HPDE6-E6E7 (cell line): ENCODE data around the gene RUVBL2.

Source experiments
- DNase-seq: peaks from one replicate; pipeline ENCODE4 v3.0.0; 2011; ENCODE audit warnings: missing footprints; ENCODE audit errors: extremely low spot score

The RUVBL2 gene

GRCh38 chr19:48989701-48990291 lies 3.9 kb upstream of the RUVBL2 start:
- no peak for DNase-seq

GRCh38 chr19:48990400-48990799 lies 3.3 kb upstream of the RUVBL2 start:
- no peak for DNase-seq

DNA sequence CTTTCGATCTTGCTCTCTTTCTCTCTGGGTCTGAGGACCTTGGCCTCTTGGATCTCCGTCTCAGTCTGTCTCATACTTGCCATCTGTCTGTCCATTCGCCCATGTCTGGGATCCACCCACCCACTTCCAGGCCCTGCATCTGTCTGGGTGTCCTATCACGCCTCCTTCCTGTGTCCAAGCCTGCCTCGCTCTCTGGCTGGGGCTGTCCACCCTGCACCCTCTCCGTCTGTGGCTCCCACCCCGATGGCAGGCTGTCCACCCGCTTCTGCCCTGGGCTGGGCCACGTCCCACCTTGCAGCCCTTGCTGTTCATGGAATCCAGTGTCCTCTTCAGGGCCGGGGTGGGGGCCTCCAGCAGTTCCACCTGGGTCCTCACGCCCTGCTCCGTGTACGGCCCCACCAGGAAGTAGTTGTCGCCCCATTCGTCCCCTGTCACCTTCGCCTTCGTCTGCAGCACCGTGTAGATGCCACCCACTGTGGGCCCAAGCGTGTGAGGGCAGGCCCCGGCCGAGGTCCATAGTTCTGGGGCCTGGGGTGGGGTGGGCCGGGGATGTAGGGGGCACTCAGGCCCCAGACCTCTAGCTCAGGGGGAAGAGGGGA lies 2.6 kb upstream of the RUVBL2 start:
- DNase-seq, result no peak

- DNase-seq, result peak; percentile 85
Measured at GRCh38 chr19:48991873-48992580, 1.7 kb upstream of the RUVBL2 start.

- DNase-seq, result no peak
Measured at GRCh38 chr19:48992581-48993174, 1.0 kb upstream of the RUVBL2 start.

GRCh38 chr19:48994035-48994386 lies 324 bp downstream of the RUVBL2 start:
- DNase-seq, result no peak

DNA sequence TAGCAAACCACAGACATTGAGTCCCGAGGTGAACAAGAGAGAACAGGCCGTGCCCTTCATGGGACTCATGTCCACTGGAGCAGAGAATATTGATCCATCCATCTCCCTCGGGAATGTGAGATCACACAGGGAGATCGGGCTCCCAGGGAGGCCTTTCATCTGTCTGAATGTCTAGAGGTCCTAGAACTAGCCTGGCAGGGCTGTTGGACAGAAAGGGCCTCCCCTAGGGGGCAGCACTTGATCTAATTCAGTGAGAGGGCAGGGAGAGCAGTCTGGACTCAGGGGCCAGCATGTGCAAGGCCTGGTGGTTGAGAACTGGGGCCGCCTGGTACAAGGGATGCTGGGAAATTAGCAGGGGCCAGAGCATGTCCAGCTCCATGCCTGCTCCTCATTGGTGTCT lies 4.3 kb downstream of the RUVBL2 start:
- no peak for DNase-seq

DNA sequence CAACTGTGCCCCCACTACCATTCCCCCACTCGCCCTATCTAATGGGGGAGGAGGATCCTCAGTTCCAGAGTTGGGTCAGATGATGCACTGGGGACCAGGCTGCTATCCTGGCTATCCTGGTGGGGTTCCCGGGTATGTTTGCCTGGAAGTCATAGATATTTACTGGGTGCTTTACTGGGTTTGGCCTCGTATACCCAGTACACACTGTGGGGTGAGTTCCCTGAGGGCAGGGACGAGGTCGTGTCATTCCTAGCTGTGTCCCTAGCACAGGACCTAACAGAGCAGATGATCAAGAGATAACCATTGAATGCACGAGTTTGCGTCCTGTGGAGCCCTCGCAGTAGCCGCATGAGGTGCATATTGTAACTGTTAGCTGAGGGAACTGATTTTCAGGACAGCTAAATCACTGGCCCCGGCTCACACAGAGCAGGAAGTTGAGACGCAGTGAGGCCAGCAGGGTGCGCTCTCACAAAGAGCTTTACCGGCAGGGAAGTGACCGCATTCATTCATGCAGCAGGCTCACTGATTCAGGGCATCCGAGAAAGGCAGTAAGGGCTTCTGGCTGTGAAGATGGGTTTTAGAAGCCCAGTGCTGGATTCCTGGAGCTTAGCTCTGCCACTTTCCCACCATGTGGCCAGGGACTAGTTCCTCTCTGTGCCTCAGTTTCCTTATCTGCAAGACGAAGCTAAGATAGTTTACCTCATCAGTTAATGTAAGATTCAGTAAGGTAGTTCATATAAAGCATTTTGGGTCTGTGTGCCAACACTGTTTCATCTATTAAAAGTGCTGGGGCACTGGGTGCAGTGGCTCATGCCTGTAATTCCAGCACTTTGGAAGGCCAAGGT lies 6.0 kb downstream of the RUVBL2 start:
- DNase-seq, result no peak

GRCh38 chr19:49004133-49004532 lies 10.4 kb downstream of the RUVBL2 start:
- no peak for DNase-seq

DNA sequence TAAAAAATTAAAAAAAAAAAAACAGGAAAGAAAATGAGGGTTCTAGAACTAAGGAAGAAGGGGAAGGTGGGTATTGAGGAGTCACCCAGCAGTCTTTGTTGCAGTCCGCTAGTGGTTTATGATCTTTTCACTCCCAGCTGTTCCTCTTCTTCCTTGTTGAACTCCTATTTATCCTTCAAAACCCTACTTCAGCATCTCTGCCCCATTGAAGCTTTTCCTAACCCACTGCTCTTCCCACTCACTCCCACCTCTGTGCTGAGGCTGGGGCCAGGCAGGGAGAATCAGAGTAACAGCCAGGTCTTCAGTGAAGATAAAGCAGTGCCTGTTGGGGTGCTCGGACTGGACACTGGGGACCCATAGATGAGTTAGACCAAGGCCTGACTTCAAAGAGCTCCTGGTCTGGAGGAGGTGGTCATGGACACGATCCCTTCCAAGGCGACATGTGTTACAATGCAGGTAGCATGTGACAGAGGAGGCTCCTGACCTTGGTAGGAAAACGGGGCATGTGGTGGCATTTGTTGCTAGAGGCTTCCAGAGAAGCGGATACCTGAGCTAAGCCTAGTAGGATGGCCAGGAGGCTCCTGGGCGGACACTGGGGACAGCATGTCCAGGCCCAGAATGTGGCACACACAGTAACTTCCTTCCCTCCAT lies 11.4 kb downstream of the RUVBL2 start:
- no peak for DNase-seq

DNA sequence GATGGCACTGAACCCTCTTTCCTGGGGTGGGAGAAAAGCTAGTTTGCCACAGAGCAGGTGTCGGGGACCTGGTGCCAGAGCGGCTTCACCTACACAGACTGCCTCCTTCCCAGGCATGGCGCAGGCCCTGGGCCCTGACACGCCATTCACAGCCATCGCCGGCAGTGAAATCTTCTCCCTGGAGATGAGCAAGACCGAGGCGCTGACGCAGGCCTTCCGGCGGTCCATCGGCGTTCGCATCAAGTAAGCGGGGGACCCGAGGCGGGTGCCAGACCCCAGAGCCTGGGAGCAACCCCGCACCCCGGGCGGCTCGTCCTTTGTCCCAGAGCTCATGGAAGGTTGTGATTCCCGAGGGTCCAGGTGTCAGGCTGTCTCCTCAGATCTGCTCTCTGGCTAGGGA lies 13.2 kb downstream of the RUVBL2 start:
- no peak for DNase-seq

DNA sequence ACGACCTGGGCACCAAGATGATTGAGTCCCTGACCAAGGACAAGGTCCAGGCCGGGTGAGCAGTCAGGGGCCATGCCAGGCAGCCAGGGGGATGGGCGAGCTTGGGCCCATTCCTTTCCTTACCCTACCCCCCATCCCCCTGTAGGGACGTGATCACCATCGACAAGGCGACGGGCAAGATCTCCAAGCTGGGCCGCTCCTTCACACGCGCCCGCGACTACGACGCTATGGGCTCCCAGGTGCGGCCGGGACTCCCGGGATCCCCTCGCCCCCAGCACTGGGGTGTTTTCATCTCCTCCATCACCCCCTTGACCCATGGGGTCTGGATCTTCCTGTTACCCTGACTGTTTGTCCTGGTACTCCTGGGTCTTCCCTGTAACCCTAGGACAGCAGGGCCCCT lies 16.1 kb downstream of the RUVBL2 start:
- DNase-seq, result no peak

DNA sequence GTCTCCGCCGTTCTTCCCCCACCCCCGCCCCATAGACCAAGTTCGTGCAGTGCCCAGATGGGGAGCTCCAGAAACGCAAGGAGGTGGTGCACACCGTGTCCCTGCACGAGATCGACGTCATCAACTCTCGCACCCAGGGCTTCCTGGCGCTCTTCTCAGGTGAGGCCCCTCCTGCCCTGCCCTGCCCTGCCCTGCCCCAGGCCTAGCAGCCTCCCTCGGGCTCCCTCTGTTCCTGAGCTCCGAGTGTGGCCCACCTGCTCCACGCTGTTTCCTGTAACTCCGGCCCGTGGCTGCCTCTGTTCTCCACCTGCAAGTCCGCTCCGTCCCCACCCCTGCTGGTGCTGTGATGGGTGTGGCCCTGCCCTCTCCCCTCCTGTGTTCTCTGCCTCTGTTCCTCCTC lies 16.8 kb downstream of the RUVBL2 start:
- DNase-seq, result no peak

GRCh38 chr19:49011194-49011593 lies 17.5 kb downstream of the RUVBL2 start:
- DNase-seq, result no peak

- DNase-seq, result no peak
Measured at GRCh38 chr19:49014123-49014869, 20.6 kb downstream of the RUVBL2 start.

GRCh38 chr19:49014870-49015255 lies 21.2 kb downstream of the RUVBL2 start:
- no peak for DNase-seq

DNA sequence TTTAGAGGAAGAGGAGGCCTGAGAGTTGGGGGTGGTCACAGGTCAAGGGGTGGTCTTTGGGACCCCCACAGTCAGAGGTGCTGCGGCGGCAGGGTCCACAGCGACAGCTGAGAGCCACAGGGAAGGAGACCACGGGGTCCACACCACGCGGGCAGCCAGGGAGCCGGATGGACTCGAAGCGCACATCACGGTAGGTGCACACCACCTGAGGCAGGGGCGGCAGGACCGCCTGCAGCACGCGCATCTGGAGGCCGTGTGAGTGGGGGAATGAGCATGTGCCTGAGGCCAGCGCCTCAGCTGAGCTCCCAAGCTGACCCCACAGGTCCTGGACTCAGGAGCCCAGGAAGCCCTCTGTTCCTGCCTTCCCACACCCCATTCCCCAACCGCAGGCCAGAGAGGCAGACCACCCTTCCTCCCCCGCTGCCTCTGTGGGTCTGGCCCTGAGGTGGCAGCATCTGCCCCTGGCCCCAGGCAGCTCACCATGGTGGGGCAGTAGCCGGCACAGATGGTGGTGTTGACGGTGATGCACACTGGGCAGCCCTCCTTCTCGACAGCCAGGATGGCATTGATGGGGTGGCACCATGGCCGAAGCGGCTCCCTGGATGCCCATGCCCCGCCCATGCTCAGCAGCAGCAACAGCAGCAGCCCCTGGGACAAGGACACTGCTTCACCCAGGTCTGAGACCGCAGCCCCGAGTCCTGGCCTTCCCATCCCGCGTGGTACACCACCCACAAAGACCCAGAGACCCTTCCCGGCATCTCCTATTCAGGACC lies 22.6 kb downstream of the RUVBL2 start:
- DNase-seq, result no peak

GRCh38 chr19:49017041-49017665 lies 23.5 kb downstream of the RUVBL2 start, which contains the start of gene LHB:
LHB (minus strand) TSS chr19:49017091; CDS start chr19:49017081, 10 bp downstream.
- DNase-seq, result no peak

- no peak for DNase-seq
Measured at GRCh38 chr19:49017666-49018351, 24.1 kb downstream of the RUVBL2 start.
